ENCODE results near the gene TBXAS1. TPM values are rescaled to one million over a fixed set of nuclear protein-coding genes. Genes with fewer than 3 reads are reported as not detected.

Gene TBXAS1
- total RNA-seq, 2 donors from 2014 or later: 12.0 to 17.0 TPM

- no peaks in the 10 kb centered on the region for H3K9me3 ChIP-seq
- H3K4me3 ChIP-seq: no peak overlapping the region
- H3K4me1 ChIP-seq: no peaks in the 10 kb centered on the region
- intact Hi-C loops (cut with DNase I): no loop called here
- no peaks in the 10 kb centered on the region for H3K27me3 ChIP-seq
- no peak overlapping the region for H3K27ac ChIP-seq
- no peak overlapping the region for H3K9ac ChIP-seq (ENCODE audit: low read depth in 2 of 2, low read length in 2 of 2)
- DNase-seq: no peak
- no peaks in the 10 kb centered on the region for H3K36me3 ChIP-seq
- no peak for TF ChIP-seq CTCF (IDR thresholded peaks at IDR 0.05)
Measured at GRCh38 chr7:139965942-139966628, 137.0 kb downstream of the TBXAS1 start.

- intact Hi-C loops (cut with DNase I): no loop called here
- H3K9ac ChIP-seq (ENCODE audit: low read depth in 2 of 2, low read length in 2 of 2): no peak overlapping the region
- no peaks in the 10 kb centered on the region for H3K36me3 ChIP-seq
- DNase-seq: no peak
- H3K4me1 ChIP-seq: no peaks in the 10 kb centered on the region
- no peaks in the 10 kb centered on the region for H3K27me3 ChIP-seq
- no peak for TF ChIP-seq CTCF (IDR thresholded peaks at IDR 0.05)
- no peak overlapping the region for H3K27ac ChIP-seq
- H3K9me3 ChIP-seq: no peaks in the 10 kb centered on the region
- H3K4me3 ChIP-seq: no peak overlapping the region
Measured at GRCh38 chr7:139966949-139967348, 137.9 kb downstream of the TBXAS1 start.

GRCh38 chr7:139968931-139969330 is 139.9 kb downstream of the TBXAS1 start:
- Histone ChIP-seq H3K9ac (ENCODE audit: low read depth in 2 of 2, low read length in 2 of 2) (no peak overlapping the region), H3K27ac (no peak overlapping the region), H3K4me1 (no peaks in the 10 kb centered on the region), H3K27me3 (no peaks in the 10 kb centered on the region), H3K4me3 (no peak overlapping the region), H3K36me3 (no peaks in the 10 kb centered on the region), H3K9me3 (no peaks in the 10 kb centered on the region)
- intact Hi-C loops (cut with DNase I): no loop called here
- no peak for TF ChIP-seq CTCF (IDR thresholded peaks at IDR 0.05)
- DNase-seq: no peak

GRCh38 chr7:139972029-139972428 is 143.0 kb downstream of the TBXAS1 start:
- no peak overlapping the region for H3K4me3 ChIP-seq
- H3K9me3 ChIP-seq: no peaks in the 10 kb centered on the region

More at GRCh38 chr7:139972029-139972428, 143.0 kb downstream of the TBXAS1 start:
- no peak for TF ChIP-seq CTCF (IDR thresholded peaks at IDR 0.05)
- DNase-seq: no peak
- Histone ChIP-seq H3K9ac (ENCODE audit: low read depth in 2 of 2, low read length in 2 of 2) (no peak overlapping the region), H3K4me1 (no peaks in the 10 kb centered on the region), H3K27me3 (no peaks in the 10 kb centered on the region), H3K36me3 (no peaks in the 10 kb centered on the region), H3K27ac (no peak overlapping the region)
- intact Hi-C loops (cut with DNase I): no loop called here
